Nucleus accumbens (tissue), 56 donors: ENCODE measurements around the gene ABHD17A.
A peak's percentile ranks its signal among the peaks of the same experiment; 100 is the strongest.

Experiments
- DNase-seq, 56 donors: peaks; one replicate each; lab custom pipeline; 2025; lab: John Stamatoyannopoulos, UW

The ABHD17A gene

GRCh38 chr19:1855040-1855827, 30.1 kb downstream of the ABHD17A start:
- DNase-seq = peak in 47 of 56 donors; percentile 7 to 81 (median 46)

- no peak for DNase-seq
These were observed 30.7 kb downstream of the ABHD17A start for GRCh38 chr19:1854542-1855039.

GRCh38 chr19:1854039-1854541, 31.2 kb downstream of the ABHD17A start:
- DNase-seq = no peak

GRCh38 chr19:1853295-1854038, 31.8 kb downstream of the ABHD17A start:
- peak in 32 of 56 donors; percentile 12 to 71 (median 30) for DNase-seq

GRCh38 chr19:1852581-1853128, 32.6 kb downstream of the ABHD17A start:
- no peak for DNase-seq

GRCh38 chr19:1851654-1852580, 33.4 kb downstream of the ABHD17A start:
- peak in 33 of 56 donors; percentile 10 to 82 (median 48) for DNase-seq

GRCh38 chr19:1850809-1851653, 34.3 kb downstream of the ABHD17A start:
- DNase-seq = no peak

- DNase-seq = no peak
These were observed 35.4 kb downstream of the ABHD17A start for GRCh38 chr19:1849886-1850398.

GRCh38 chr19:1849132-1849474, 36.2 kb downstream of the ABHD17A start:
- DNase-seq = no peak

GRCh38 chr19:1848399-1849131, 36.7 kb downstream of the ABHD17A start, which contains the start of gene REXO1:
Gene REXO1, minus strand, starts transcription at chr19:1848483. Its CDS starts 125 bp downstream, at chr19:1848358.
- peak; percentile 42 to 98 (median 86) for DNase-seq

- DNase-seq = peak in 2 of 56 donors; percentile 21 to 35
These were observed 37.5 kb downstream of the ABHD17A start for GRCh38 chr19:1847684-1848398.

- no peak for DNase-seq
These were observed 38.0 kb downstream of the ABHD17A start for GRCh38 chr19:1847348-1847683.

- peak in 8 of 56 donors; percentile 3 to 59 (median 21) for DNase-seq
These were observed 38.6 kb downstream of the ABHD17A start for GRCh38 chr19:1846517-1847204.

- no peak for DNase-seq
These were observed 39.7 kb downstream of the ABHD17A start for GRCh38 chr19:1845642-1846041.

- DNase-seq = no peak
These were observed 40.2 kb downstream of the ABHD17A start for GRCh38 chr19:1845125-1845515.

GRCh38 chr19:1844513-1845124, 40.7 kb downstream of the ABHD17A start:
- no peak for DNase-seq
